ENCODE data around the gene IGFLR1.
"Not testable (repeated sequence)": the region's sequence is repeated elsewhere in the genome, so short reads cannot be mapped to it uniquely, and the experiment has no call there.

IGFLR1 gene

DNA sequence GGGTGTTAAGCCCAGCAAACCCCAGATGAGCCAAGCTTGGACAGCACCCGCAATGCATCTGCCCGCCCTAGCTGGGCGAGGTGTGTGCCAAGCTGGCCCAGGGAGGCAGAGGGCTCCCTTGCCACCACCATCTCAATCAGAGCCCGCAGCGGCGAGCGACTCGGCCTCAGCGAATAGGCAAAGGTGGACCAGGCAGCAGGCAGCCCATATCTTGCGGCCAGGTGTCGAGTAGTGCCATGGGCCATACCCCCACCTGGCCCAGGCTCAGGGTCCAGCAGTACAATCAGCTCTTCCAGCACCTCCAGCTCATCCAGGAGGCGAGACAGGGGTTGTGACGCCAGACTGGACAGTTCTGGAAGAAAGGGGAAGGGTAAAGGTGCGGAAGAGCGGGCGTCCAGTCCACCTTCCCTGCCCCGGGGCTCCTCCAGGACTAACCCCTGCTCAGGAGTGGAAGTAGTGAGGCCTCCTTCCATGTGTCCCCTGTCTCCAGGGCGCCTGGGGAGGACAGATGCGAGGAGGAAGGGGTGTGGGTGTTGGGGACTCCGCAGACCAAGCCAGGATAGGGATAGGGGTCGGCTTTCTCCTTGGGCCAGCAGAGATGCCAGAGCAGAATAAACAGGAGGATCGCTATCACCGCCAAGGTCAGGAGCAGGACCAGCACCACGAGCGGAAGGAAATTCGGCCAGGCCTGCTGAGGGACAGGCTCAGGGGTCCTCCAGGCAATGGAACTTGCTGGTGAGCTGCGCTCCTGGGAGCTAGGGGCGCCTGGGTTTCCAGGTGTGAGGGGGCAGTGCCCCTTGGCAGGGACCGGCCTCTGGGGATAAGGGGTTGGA lies 2.8 kb downstream of the IGFLR1 start:
- no peak for DNase-seq (ENCODE audit: low spot score)

DNA sequence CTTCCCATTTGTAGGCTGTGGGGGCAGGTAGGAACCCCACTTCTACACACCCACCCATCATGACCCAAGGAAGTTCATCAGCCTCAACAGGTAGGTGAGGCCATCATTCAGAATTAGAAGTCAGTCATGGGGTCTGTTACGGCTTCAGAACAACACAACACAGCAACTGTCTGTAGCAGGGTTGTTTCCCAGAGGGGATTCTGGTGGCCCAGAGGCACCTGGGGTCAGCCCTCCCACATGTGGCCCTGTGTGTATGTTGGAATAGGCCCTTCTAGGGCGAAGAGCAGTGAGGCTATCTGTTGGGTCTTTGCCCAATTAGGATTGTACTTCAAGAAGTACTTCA lies 3.4 kb downstream of the IGFLR1 start:
- no peak for DNase-seq (ENCODE audit: low spot score)

DNA sequence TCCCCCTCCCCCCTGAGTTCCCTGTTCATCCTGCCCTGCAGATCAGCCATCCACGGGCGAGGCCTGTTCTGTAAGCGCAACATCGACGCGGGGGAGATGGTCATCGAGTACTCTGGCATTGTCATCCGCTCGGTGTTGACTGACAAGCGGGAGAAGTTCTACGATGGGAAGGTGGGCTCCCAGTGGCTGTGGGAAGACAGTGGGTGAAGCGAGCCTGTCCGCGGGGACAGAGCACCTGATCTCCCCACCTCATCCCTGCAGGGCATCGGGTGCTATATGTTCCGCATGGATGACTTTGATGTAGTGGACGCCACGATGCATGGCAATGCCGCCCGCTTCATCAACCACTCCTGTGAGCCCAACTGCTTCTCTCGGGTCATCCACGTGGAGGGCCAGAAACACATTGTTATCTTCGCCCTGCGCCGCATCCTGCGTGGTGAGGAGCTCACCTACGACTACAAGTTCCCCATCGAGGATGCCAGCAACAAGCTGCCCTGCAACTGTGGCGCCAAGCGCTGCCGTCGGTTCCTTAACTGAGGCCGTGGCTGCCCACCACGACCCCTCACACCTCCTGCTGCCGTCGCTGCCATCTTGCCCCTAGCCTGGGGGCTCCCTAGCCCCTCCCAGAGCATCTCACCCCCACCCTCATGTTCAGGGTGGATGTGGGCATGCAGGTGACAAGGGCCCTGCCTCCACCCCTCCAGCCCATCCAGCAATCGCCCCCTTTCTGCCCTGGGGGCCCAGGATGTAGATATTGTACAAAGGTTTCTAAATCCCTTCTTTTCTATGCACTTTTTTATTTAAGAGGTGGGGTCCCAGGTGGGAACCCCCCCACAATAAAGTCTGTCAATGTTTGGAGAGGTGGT lies 4.0 kb downstream of the IGFLR1 start:
- no peak for DNase-seq (ENCODE audit: low spot score)

DNA sequence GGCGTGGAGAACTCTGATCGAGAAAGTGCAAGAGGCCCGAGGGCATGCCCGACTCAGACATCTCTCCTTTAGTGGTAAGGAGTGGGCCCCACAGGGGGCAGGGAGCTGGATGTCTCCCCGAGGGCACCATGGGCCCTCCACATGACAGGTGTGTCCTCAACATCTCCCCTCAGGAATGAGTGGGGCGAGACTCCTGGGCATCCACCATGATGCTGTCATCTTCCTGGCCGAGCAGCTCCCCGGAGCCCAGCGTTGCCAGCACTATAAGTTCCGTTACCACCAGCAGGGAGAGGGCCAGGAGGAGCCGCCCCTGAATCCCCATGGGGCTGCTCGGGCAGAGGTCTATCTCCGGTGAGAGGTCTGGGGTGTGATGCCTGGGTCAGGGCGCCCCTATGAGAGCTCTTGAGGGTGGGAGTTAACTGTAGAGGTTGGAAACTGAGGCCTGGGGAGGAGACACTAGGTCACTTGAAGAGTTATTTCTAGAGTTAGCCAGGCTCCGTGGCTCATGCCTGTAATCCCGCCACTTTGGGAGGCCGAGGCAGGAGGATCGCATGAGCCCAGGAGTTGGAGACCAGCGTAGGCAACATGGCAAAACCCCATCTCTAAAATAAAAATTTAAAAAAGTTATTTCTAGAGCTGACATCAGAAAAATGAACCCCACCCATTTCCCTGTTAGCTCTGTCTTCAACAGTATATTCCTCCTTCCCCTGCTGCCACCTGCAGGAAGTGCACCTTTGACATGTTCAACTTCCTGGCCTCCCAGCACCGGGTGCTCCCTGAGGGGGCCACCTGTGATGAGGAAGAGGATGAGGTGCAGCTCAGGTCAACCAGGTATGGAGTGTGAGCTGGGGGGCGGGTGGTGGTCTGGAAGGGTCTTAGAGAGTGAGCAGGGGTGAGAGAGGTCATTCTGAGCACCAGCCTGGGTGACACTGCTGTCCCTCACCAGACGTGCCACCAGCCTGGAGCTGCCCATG lies 5.1 kb downstream of the IGFLR1 start:
- no peak for DNase-seq (ENCODE audit: low spot score)

DNA sequence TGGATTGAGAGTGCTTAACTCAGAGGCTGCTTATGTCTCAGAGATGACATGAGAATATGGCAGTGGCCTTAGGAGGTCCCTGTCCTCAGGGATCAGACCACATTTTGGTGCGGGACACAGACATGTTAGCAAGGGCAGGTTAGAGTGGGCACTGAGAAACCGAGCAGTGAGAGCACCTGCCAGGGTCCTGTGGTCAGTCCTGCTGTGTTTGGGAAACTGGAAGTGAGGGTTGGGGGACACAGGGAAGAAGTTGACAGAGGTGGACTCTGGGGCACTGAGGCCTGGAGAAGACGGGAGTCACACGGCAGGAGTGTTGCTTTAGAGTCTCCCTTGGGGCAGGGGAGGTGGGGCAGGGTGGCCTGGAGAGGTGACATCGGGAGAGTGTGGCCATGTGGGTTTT lies 7.4 kb downstream of the IGFLR1 start:
- DNase-seq (ENCODE audit: low spot score): no peak

DNA sequence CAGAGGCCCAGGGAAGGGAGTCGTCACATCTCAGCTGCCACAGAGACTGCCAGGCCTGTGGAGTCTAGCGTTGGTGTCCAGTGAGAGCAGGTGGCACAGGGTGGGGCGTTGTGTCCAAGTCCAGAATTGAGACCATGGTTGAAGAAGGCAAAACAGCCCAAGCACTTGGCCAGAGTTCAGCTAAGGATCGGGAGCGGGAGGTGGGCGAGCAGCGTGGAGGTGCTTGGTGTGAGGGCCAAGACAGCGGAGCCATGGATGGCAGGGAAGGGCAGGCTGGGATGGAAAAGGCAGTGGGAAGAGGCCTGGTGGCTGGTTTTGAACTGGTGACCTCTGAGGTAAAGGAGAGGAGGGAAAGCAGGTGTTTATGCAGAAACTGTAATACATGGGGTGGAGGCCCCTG lies 8.0 kb downstream of the IGFLR1 start:
- no peak for DNase-seq (ENCODE audit: low spot score)

DNA sequence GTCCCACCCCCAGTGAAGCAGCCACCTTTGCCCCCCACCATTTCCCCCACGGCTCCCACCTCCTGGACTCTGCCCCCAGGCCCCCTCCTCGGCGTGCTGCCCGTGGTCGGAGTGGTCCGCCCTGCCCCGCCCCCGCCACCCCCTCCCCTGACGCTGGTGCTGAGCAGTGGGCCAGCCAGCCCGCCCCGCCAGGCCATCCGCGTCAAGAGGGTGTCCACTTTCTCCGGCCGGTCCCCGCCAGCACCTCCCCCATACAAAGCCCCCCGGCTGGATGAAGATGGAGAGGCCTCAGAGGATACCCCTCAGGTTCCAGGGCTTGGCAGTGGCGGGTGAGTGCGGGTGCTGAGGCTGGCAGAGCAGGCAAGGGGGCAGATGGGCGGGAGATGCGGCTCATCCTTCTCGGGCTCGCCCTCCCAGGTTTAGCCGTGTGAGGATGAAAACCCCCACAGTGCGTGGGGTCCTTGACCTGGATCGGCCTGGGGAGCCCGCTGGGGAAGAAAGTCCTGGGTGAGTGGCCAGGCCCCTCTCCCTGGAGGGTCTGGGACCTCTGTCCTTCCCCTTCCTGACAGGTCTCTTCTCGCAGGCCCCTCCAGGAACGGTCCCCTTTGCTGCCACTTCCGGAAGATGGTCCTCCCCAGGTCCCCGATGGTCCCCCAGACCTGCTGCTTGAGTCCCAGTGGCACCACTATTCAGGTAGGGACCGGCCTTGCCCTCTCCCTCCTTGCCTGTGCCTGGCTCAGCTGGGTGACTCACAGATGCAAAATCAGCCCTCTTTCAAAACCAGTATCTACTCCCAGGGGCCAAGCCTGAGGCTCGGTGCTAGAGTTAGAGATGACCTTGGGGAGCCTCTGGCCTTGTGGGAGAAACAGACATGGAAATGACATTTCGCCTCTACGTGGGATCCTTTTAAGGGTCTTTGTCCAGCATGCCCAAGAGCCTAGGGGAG lies 8.8 kb downstream of the IGFLR1 start:
- DNase-seq (ENCODE audit: low spot score): no peak

DNA sequence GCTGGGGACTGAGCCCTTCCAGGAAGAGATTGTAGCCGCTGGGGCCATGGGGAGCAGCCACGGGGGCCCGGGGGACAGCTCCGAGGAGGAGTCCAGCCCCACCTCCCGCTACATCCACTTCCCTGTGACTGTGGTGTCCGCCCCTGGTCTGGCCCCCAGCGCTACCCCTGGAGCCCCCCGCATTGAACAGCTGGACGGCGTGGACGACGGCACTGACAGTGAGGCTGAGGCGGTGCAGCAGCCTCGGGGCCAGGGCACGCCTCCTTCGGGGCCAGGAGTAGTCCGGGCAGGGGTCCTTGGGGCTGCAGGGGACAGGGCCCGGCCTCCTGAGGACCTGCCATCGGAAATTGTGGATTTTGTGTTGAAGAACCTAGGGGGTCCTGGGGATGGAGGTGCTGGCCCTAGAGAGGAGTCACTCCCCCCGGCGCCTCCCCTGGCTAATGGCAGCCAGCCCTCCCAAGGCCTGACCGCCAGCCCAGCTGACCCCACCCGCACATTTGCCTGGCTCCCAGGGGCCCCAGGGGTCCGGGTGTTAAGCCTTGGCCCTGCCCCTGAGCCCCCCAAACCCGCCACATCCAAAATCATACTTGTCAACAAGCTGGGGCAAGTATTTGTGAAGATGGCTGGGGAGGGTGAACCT lies 9.6 kb downstream of the IGFLR1 start:
- DNase-seq (ENCODE audit: low spot score): no peak

DNA sequence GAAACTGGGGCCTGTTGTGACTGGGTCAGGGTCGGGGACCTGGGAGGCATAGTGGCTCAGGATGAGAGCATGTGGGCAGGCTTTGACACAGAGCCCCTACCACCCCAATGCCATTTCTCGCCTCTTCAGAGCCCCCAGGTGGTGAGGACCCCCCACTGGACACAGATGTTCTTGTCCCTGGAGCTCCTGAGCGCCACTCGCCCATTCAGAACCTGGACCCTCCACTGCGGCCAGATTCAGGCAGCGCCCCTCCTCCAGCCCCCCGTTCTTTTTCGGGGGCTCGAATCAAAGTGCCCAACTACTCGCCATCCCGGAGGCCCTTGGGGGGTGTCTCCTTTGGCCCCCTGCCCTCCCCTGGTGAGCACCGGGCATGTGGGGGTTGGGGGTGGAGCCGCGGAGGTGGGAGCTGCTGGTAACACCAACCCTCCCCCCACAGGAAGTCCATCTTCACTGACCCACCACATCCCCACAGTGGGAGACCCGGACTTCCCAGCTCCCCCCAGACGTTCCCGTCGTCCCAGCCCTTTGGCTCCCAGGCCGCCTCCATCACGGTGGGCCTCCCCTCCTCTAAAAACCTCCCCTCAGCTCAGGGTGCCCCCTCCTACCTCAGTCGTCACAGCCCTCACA lies 10.4 kb downstream of the IGFLR1 start:
- no peak for DNase-seq (ENCODE audit: low spot score)

DNA sequence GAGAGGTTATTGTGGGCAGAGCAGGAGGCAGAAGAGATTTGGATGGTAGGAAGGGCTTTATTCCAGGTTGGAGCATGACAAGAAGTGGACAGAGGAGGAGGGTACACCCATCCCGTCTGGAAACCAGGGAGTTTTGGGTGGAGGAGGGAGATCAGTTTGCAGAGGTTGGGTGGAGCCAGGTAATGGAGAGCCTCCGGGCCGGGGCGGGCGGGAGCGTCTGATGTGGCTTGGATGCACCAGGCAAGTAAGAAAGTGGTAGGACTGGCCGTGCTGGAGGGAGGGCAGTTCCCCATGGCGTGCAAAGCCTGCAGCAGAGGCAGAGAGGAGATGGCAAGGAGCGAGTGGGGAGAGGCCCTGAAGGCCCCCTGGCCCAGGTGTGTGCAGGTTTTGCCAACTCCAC lies 10.9 kb downstream of the IGFLR1 start:
- DNase-seq (ENCODE audit: low spot score): no peak

DNA sequence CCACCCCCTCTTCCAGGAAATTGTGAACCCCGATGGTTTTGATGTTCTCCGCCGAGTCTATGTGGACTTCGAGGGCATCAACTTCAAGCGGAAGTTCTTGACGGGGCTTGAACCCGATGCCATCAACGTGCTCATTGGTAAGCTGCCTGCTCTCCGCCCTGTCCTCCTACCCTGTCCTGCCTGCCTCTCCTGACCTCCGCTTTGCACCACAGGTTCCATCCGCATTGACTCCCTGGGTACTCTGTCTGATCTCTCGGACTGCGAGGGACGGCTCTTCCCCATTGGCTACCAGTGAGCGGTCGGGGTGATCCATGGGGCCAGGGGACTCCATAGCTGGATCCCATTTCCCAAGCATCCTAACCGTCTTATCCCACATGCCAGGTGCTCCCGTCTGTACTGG lies 11.9 kb downstream of the IGFLR1 start:
- no peak for DNase-seq (ENCODE audit: low spot score)

DNA sequence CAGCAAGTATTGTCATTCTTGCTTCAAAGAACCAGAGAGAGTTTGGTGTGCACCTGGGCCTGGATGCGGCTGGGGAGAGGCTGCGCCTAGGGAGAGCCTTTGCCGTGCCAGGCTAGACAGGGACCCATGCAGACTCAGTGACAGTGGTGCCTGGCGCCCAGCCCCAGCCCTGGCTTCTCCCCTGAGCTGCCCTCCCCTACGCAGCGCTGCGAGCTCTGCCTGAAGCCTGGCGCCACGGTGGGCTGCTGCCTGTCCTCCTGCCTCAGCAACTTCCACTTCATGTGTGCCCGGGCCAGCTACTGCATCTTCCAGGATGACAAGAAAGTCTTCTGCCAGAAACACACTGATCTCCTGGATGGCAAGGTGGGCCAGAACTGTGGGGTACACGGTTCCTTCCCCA lies 12.5 kb downstream of the IGFLR1 start:
- no peak for DNase-seq (ENCODE audit: low spot score)

DNA sequence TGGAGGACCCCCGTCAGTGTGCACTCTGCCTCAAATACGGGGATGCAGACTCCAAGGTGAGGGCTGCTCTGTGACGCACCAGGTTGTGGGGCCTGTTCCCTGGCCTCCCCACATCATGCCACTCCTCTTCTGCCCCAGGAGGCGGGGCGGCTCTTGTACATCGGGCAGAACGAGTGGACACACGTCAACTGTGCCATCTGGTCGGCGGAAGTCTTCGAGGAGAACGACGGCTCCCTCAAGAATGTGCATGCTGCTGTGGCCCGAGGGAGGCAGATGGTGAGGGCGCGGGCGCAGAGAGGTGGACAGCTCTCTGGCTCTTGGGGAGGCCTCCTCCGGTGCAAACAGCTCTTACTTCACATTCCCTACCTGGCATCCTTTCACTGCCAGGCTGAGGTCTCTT lies 13.2 kb downstream of the IGFLR1 start:
- no peak for DNase-seq (ENCODE audit: low spot score)

DNA sequence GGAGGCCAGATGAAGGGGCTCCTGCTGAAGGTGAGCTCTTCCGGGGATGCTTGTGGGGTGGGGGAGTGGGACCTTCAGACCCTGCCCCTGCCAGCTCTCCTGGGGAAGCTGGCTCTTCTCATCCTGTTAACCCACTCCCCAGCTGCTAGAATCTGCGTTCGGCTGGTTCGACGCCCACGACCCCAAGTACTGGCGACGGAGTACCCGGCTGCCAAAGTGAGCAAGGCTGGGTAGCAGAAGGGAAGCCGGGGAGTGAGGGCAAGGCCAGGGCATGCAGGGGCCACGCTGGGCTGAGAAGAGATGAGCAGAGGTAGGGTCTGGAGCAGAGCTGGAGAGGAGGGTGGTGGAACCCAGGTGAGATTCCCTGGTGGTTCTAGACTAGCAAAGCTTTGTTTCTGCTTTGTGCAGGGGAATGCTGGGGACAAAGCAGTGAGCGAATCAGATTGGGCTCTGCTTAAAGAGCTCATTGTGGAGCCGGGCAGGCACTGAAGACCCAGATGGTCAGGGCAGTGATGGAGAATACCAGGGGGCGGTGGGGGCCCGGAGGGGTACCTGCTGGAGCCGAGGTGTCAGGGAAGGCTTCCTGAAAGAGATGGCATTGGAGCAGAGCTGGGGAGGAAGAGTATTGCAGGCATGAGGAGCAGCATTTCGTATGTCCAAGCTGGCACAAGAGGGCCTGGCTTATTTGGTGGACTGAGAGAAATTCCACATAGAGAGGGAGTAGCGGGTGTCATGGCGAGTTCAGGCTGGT lies 14.1 kb downstream of the IGFLR1 start:
- DNase-seq (ENCODE audit: low spot score): no peak

DNA sequence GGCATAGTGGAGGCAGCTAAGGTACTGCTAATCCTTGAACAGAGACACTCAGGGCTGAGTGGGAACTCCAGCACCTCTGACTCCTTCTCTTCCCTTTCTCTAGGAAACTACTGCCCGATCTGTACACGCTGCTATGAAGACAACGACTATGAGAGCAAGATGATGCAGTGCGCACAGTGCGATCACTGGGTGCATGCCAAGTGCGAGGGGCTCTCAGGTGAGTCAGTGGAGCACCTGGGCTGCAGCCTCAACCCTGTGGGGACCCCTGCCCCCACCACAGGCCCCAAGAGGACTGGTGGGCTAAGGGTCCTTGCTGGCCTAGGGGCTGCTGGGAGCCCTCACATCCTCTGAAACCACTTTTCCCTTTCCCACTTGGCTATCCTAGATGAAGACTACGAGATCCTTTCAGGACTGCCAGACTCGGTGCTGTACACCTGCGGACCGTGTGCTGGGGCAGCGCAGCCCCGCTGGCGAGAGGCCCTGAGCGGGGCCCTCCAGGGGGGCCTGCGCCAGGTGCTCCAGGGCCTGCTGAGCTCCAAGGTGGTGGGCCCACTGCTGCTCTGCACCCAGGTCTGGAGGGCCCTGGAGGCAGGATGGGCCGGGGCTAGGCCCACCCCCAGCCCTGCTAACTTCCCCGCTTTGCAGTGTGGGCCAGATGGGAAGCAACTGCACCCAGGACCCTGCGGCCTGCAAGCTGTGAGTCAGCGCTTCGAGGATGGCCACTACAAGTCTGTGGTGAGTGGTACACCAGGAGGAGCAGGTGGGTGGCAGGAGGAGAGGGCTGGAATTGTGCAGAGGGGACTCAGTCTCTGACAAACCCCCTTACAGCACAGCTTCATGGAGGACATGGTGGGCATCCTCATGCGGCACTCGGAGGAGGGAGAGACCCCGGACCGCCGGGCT lies 14.9 kb downstream of the IGFLR1 start:
- no peak for DNase-seq (ENCODE audit: low spot score)

DNA sequence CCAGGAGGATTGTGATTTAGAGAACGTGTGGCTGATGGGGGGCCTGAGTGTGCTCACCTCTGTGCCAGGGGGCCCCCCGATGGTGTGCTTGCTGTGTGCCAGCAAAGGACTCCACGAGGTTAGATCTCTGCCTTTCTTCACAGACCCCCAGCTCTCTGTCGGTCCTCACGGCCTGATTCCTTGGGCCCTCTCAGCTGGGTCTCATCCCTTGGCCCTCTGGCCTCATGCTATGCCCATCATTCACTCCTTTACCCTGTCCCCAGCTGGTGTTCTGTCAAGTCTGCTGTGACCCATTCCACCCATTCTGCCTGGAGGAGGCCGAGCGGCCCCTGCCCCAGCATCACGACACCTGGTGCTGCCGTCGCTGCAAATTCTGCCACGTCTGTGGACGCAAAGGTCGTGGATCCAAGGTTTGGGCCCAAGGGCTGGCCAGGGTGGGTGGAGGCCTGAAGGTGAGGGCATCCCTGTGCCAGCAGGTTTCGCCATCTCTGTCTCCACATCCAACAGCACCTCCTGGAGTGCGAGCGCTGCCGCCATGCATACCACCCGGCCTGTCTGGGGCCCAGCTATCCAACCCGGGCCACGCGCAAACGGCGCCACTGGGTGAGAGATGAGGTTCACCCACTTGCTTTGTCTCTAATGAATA lies 16.9 kb downstream of the IGFLR1 start:
- no peak for DNase-seq (ENCODE audit: low spot score)

DNA sequence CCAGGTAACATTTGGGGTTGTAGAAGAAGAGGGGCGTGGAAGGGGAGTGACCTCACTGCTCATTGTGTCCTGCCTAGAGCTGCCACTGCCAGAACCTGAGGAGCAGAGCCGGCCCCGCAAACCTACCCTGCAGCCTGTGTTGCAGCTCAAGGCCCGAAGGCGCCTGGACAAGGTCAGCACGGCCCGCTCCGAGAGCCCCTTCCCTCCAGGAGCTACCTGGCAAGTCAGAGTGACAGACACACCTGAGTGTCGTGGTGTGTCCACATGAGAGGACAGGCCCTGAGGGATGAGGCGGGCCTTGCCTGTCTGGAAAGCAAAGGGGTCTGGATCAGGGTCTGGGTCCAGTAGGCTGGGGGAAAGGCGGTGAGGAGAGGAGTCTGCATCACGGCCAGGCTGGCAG lies 17.7 kb downstream of the IGFLR1 start:
- no peak for DNase-seq (ENCODE audit: low spot score)

DNA sequence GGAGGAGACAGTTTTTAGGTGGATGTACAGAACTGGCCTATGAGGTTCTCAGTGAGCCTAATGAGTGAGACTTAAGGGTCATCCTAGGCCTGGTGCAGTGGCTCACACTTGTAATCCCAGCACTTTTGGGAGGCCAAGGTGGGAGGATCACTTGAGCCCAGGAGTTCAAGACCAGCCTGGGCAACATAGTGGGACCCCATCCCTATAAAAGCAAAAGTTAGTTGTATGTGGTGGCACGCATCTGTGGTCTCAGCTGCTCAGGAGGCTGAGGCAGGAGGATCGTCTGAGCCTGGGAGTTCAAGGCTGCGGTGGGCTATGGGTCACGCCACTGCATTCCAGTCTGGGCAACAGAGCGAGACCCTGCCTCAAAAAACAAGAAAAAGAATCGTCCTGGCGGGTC lies 18.1 kb downstream of the IGFLR1 start:
- not testable (repeated sequence) for DNase-seq (ENCODE audit: low spot score)

All from CD4-positive, alpha-beta T cell treated with Interleukin-15 for 4 hours (primary cell).